HepG2 (cell line): Measurements from ENCODE around the gene ALCAM. TPM values are rescaled to one million over a fixed set of nuclear protein-coding genes. Genes with fewer than 3 reads are reported as not detected.

ENCODE experiments used
- CREM ChIP-seq, 2 experiments: sonication (generic) in 1 of 2; formaldehyde crosslinking in 1 of 2; IDR thresholded peaks; 2 replicates each; pipeline versions ENCODE4 v1.4.0 to v1.6.1; 2016 to 2020; ENCODE audit warnings: antibody characterized with exemption in 1 of 2, mild to moderate bottlenecking in 1 of 2, missing genetic modification reagents in 1 of 2
- EHMT2 ChIP-seq: fragments of 200-600 bp; sonication (generic); IDR thresholded peaks from 2 replicates; pipeline ENCODE4 v1.7.0; 2017; ENCODE audit warnings: antibody characterized with exemption, low read depth, low read length, borderline replicate concordance
- HNRNPH1 ChIP-seq: fragments of 200-400 bp; formaldehyde crosslinking; optimal IDR thresholded peaks from 2 replicates; pipeline ENCODE3; 2017; ENCODE audit warnings: mild to moderate bottlenecking, low read depth, low read length
- MEIS1 ChIP-seq: sonication (generic); formaldehyde crosslinking; IDR thresholded peaks from 2 replicates; pipeline ENCODE4 v1.9.0; 2021; ENCODE audit warnings: mild to moderate bottlenecking, missing genetic modification reagents, moderate library complexity, borderline replicate concordance
- NAIF1 ChIP-seq: sonication (generic); formaldehyde crosslinking; IDR thresholded peaks from 2 replicates; pipeline ENCODE4 v1.5.0; 2020; ENCODE audit warnings: mild to moderate bottlenecking, missing genetic modification reagents, borderline replicate concordance
- PHB2 ChIP-seq: fragments of 450-650 bp; IDR thresholded peaks from 2 replicates; pipeline ENCODE4 v1.6.1; 2018; ENCODE audit not compliant: partially characterized antibody
- SOX13 ChIP-seq, 3 experiments: fragments of 450-650 bp in 1 of 3; sonication (generic) in 1 of 3; formaldehyde crosslinking in 1 of 3; IDR thresholded peaks in 2 of 3; conservative IDR thresholded peaks in 1 of 3; 2 replicates each; pipeline versions ENCODE4 v1.5.0 to v1.6.1; 2016 to 2020; ENCODE audit warnings: antibody characterized with exemption in 1 of 3, mild to moderate bottlenecking in 1 of 3, missing compliant biosample characterization in 1 of 3, missing genetic modification reagents in 1 of 3, moderate library complexity in 1 of 3
- ZFP90 ChIP-seq: sonication (generic); formaldehyde crosslinking; IDR thresholded peaks from 2 replicates; pipeline ENCODE4 v1.8.0; 2022; ENCODE audit warnings: missing genetic modification reagents, mild to moderate bottlenecking, inconsistent platforms, borderline replicate concordance
- ZNF432 ChIP-seq: sonication (generic); formaldehyde crosslinking; IDR thresholded peaks from 2 replicates; pipeline ENCODE4 v1.5.0; 2020; ENCODE audit warnings: missing genetic modification reagents, mild to moderate bottlenecking, borderline replicate concordance
- ZNF441 ChIP-seq: sonication (generic); formaldehyde crosslinking; IDR thresholded peaks from 2 replicates; pipeline ENCODE4 v1.7.0; 2021; ENCODE audit warnings: missing genetic modification reagents, borderline replicate concordance
- ZNF672 ChIP-seq: sonication (generic); formaldehyde crosslinking; IDR thresholded peaks from 2 replicates; pipeline ENCODE4 v1.8.1; 2022; ENCODE audit warnings: missing genetic modification reagents
- ZNF724P ChIP-seq: sonication (generic); formaldehyde crosslinking; IDR thresholded peaks from 2 replicates; pipeline ENCODE4 v1.8.0; 2022; ENCODE audit warnings: missing genetic modification reagents, borderline replicate concordance
- polyA plus RNA-seq, 8 experiments: library from polyadenylated mRNA; depleted of rRNA in 3 of 8; stranded (reverse) in 7 of 8; unstranded in 1 of 8; fragments of >200 nt; fragmentation: Illumina TruSeq in 4 of 8; extraction: Trizol in 4 of 8; gene quantifications; 2 replicates each; pipeline versions ENCODE4 v1.2.1 to v1.2.3, GENCODE V29; 2011 to 2016; ENCODE audit warnings: low read depth in 4 of 8, missing spikeins in 1 of 8, mixed read lengths in 1 of 8; ENCODE audit not compliant: insufficient read depth in 1 of 8
- total RNA-seq, 5 experiments: library from RNA; depleted of rRNA; stranded (reverse); fragments of >200 nt; fragmentation: Illumina TruSeq; extraction: Trizol; gene quantifications; 2 replicates each; pipeline ENCODE4 v1.2.3, GENCODE V29; 2016; ENCODE audit warnings: low read depth in 1 of 5
- TF ChIP-seq, protein P1 (sequence below): sonication (generic); formaldehyde crosslinking; conservative IDR thresholded peaks from 2 replicates; pipeline ENCODE4 v1.8.0; 2022; ENCODE audit warnings: mild to moderate bottlenecking, moderate library complexity, missing genetic modification reagents
- TF ChIP-seq, protein P2 (sequence below): IDR thresholded peaks from 2 replicates; pipeline ENCODE4 v1.6.1; 2016; ENCODE audit warnings: missing genetic modification reagents, missing compliant biosample characterization
- TF ChIP-seq, protein P3 (sequence below): sonication (generic); formaldehyde crosslinking; IDR thresholded peaks from 2 replicates; pipeline ENCODE4 v1.8.1; 2022; ENCODE audit warnings: mild to moderate bottlenecking, missing genetic modification reagents
- TF ChIP-seq, protein P4 (sequence below): sonication (generic); formaldehyde crosslinking; conservative IDR thresholded peaks from 2 replicates; pipeline ENCODE4 v1.4.0; 2020; ENCODE audit warnings: missing genetic modification reagents
- TF ChIP-seq, protein P5 (sequence below): sonication (generic); formaldehyde crosslinking; IDR thresholded peaks from 2 replicates; pipeline ENCODE4 v1.4.0; 2020; ENCODE audit warnings: mild to moderate bottlenecking, missing genetic modification reagents
- TF ChIP-seq, protein P6 (sequence below): sonication (generic); formaldehyde crosslinking; IDR thresholded peaks from 2 replicates; pipeline ENCODE4 v1.5.0; 2020; ENCODE audit warnings: missing genetic modification reagents
- TF ChIP-seq, protein P7 (sequence below): sonication (generic); formaldehyde crosslinking; IDR thresholded peaks from 2 replicates; pipeline ENCODE4 v1.8.0; 2022; ENCODE audit warnings: mild to moderate bottlenecking, missing genetic modification reagents, moderate library complexity

ALCAM gene
- total and polyA plus RNA-seq, 2 of the 13 experiments (the other 11 are each of a cell fraction or from before 2014, with no cell fraction given) = 26.0 to 33.1 TPM

DNA sequence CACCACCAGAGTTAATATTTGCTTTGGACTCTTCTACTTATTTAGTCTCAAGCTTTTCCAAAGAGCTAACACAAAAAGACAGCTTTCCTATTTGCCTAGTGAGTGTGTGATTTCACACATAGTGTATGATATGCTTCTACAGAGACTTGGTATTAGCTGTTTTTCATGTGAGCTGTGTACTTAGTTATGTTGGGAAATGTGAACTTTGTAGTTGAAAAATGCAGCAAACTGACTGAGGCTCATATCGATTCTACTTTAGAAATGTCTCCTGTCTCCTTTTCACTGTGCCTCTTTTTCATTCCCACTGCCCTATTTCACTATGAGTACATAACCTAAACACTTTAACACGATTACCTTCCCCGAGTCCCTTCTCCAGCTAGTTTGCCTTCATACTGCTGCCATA, 136.5 kb downstream of the ALCAM start (continued):
- TF ChIP-seq, protein P1, sequence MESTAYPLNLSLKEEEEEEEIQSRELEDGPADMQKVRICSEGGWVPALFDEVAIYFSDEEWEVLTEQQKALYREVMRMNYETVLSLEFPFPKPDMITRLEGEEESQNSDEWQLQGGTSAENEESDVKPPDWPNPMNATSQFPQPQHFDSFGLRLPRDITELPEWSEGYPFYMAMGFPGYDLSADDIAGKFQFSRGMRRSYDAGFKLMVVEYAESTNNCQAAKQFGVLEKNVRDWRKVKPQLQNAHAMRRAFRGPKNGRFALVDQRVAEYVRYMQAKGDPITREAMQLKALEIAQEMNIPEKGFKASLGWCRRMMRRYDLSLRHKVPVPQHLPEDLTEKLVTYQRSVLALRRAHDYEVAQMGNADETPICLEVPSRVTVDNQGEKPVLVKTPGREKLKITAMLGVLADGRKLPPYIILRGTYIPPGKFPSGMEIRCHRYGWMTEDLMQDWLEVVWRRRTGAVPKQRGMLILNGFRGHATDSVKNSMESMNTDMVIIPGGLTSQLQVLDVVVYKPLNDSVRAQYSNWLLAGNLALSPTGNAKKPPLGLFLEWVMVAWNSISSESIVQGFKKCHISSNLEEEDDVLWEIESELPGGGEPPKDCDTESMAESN = no peak
- TF ChIP-seq, protein P2, sequence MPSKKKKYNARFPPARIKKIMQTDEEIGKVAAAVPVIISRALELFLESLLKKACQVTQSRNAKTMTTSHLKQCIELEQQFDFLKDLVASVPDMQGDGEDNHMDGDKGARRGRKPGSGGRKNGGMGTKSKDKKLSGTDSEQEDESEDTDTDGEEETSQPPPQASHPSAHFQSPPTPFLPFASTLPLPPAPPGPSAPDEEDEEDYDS (CRISPR knock-in tag) = peak; percentile 50; the same call in 1 of the 2 replicates
- TF ChIP-seq ZNF724P (no peak), NAIF1 (CRISPR knock-in tag) (peak; percentile 28; the same call in 1 of the 2 replicates), EHMT2 (no peak), ZFP90 (CRISPR knock-in tag) (no peak; the same call in 1 of the 2 replicates), ZNF432 (CRISPR knock-in tag) (no peak), ZNF441 (CRISPR knock-in tag) (no peak), HNRNPH1 (no peak), SOX13 (IDR thresholded peaks at IDR 0.05) (peak; percentile 88), SOX13 (CRISPR knock-in tag; conservative IDR thresholded peaks at IDR 0.05 in 1 of 2, IDR thresholded peaks at IDR 0.05 in 1 of 2) (peak in 1 of 2 experiments; percentile 97; a peak in 2 of 4 replicates), CREM (IDR thresholded peaks at IDR 0.05) (peak; percentile 92), CREM (CRISPR knock-in tag; IDR thresholded peaks at IDR 0.05) (no peak), MEIS1 (no peak), ZNF672 (CRISPR knock-in tag) (no peak), PHB2 (no peak)
- TF ChIP-seq, protein P3, sequence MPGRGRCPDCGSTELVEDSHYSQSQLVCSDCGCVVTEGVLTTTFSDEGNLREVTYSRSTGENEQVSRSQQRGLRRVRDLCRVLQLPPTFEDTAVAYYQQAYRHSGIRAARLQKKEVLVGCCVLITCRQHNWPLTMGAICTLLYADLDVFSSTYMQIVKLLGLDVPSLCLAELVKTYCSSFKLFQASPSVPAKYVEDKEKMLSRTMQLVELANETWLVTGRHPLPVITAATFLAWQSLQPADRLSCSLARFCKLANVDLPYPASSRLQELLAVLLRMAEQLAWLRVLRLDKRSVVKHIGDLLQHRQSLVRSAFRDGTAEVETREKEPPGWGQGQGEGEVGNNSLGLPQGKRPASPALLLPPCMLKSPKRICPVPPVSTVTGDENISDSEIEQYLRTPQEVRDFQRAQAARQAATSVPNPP (CRISPR knock-in tag) = peak; percentile 81; the same call in 1 of the 2 replicates
- TF ChIP-seq, protein P4, sequence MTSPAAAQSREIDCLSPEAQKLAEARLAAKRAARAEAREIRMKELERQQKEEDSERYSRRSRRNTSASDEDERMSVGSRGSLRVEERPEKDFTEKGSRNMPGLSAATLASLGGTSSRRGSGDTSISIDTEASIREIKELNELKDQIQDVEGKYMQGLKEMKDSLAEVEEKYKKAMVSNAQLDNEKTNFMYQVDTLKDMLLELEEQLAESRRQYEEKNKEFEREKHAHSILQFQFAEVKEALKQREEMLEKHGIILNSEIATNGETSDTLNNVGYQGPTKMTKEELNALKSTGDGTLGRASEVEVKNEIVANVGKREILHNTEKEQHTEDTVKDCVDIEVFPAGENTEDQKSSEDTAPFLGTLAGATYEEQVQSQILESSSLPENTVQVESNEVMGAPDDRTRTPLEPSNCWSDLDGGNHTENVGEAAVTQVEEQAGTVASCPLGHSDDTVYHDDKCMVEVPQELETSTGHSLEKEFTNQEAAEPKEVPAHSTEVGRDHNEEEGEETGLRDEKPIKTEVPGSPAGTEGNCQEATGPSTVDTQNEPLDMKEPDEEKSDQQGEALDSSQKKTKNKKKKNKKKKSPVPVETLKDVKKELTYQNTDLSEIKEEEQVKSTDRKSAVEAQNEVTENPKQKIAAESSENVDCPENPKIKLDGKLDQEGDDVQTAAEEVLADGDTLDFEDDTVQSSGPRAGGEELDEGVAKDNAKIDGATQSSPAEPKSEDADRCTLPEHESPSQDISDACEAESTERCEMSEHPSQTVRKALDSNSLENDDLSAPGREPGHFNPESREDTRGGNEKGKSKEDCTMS (CRISPR knock-in tag) = no peak
- TF ChIP-seq, protein P5, sequence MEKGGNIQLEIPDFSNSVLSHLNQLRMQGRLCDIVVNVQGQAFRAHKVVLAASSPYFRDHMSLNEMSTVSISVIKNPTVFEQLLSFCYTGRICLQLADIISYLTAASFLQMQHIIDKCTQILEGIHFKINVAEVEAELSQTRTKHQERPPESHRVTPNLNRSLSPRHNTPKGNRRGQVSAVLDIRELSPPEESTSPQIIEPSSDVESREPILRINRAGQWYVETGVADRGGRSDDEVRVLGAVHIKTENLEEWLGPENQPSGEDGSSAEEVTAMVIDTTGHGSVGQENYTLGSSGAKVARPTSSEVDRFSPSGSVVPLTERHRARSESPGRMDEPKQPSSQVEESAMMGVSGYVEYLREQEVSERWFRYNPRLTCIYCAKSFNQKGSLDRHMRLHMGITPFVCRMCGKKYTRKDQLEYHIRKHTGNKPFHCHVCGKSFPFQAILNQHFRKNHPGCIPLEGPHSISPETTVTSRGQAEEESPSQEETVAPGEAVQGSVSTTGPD = no peak; the same call in 1 of the 2 replicates
- TF ChIP-seq, protein P6, sequence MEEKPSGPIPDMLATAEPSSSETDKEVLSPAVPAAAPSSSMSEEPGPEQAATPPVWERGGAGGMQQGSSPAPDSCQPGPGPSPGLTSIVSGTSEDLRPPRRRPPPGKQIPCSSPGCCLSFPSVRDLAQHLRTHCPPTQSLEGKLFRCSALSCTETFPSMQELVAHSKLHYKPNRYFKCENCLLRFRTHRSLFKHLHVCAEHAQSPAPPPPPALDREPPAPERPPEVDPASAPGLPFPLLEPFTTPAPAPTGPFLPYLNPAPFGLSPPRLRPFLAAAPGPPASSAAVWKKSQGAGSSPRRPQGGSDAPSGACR (CRISPR knock-in tag) = peak; percentile 61; the same call in 1 of the 2 replicates
- TF ChIP-seq, protein P7, sequence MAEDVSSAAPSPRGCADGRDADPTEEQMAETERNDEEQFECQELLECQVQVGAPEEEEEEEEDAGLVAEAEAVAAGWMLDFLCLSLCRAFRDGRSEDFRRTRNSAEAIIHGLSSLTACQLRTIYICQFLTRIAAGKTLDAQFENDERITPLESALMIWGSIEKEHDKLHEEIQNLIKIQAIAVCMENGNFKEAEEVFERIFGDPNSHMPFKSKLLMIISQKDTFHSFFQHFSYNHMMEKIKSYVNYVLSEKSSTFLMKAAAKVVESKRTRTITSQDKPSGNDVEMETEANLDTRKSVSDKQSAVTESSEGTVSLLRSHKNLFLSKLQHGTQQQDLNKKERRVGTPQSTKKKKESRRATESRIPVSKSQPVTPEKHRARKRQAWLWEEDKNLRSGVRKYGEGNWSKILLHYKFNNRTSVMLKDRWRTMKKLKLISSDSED (CRISPR knock-in tag) = no peak
